Inflammatory macrophage treated with lipopolysaccharide for 4 hours (primary cell): Measurements from ENCODE around the gene PERM1.

Experiments used
- DNase-seq: peaks from one replicate; pipeline ENCODE4 v3.0.0-alpha.2; 2020

PERM1 gene

GRCh38 chr1:943545-944340, 38.1 kb downstream of the PERM1 start:
- no peak for DNase-seq

- no peak for DNase-seq
Measured at GRCh38 chr1:942864-943533, 38.9 kb downstream of the PERM1 start.

GRCh38 chr1:942411-942821, 39.5 kb downstream of the PERM1 start:
- DNase-seq: no peak

- peak; percentile 25 for DNase-seq
Measured at GRCh38 chr1:941588-942383, 40.1 kb downstream of the PERM1 start.

GRCh38 chr1:941015-941587, 40.8 kb downstream of the PERM1 start:
- DNase-seq: no peak

- DNase-seq: no peak
Measured at GRCh38 chr1:940107-941014, 41.5 kb downstream of the PERM1 start.

- no peak for DNase-seq
Measured at GRCh38 chr1:939511-940106, 42.3 kb downstream of the PERM1 start.

GRCh38 chr1:938711-939489, 43.0 kb downstream of the PERM1 start:
- no peak for DNase-seq

- peak; percentile 24 for DNase-seq
Measured at GRCh38 chr1:938088-938683, 43.7 kb downstream of the PERM1 start.

GRCh38 chr1:937521-937920, 44.4 kb downstream of the PERM1 start:
- DNase-seq: no peak

GRCh38 chr1:936348-937264, 45.3 kb downstream of the PERM1 start:
- DNase-seq: no peak

GRCh38 chr1:935751-936231, 46.1 kb downstream of the PERM1 start:
- no peak for DNase-seq

- DNase-seq: no peak
Measured at GRCh38 chr1:934991-935750, 46.7 kb downstream of the PERM1 start.

GRCh38 chr1:933603-933940, 48.3 kb downstream of the PERM1 start:
- DNase-seq: no peak

- no peak for DNase-seq
Measured at GRCh38 chr1:932776-933602, 48.9 kb downstream of the PERM1 start.

GRCh38 chr1:932173-932510, 49.8 kb downstream of the PERM1 start:
- DNase-seq: no peak

GRCh38 chr1:931380-932172, 50.3 kb downstream of the PERM1 start:
- DNase-seq: no peak
